HG03565 (cell line): Measurements from ENCODE around the gene EHBP1.
"Not testable (repeated sequence)": the region's sequence is repeated elsewhere in the genome, so short reads cannot be mapped to it uniquely, and the experiment has no call there.

ENCODE experiments used
- ATAC-seq: cut with Tn5 transposase; IDR thresholded peaks from one replicate; pipeline ENCODE4 v1.9.1; 2021; ENCODE audit warnings: mild to moderate bottlenecking, moderate library complexity; ENCODE audit not compliant: unreplicated experiment

The EHBP1 gene

DNA sequence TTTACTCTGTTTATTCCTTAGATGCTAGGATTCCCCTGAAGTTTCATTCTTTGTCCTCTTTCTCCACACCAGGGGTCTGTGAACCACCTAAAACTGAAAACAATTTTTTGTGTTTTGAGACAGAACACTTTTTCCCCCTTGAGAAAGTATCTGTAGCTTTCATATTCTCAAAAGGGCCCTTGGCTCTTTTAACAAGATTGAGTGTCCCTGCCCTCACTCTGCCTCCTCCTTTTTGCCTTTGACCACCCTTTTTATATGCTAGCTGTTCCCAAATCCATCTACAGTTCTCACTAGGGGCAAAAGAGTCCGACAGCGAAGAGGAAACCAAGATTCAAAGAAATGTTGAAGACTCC, 883 bp upstream of the EHBP1 start:
- no peak for ATAC-seq

DNA sequence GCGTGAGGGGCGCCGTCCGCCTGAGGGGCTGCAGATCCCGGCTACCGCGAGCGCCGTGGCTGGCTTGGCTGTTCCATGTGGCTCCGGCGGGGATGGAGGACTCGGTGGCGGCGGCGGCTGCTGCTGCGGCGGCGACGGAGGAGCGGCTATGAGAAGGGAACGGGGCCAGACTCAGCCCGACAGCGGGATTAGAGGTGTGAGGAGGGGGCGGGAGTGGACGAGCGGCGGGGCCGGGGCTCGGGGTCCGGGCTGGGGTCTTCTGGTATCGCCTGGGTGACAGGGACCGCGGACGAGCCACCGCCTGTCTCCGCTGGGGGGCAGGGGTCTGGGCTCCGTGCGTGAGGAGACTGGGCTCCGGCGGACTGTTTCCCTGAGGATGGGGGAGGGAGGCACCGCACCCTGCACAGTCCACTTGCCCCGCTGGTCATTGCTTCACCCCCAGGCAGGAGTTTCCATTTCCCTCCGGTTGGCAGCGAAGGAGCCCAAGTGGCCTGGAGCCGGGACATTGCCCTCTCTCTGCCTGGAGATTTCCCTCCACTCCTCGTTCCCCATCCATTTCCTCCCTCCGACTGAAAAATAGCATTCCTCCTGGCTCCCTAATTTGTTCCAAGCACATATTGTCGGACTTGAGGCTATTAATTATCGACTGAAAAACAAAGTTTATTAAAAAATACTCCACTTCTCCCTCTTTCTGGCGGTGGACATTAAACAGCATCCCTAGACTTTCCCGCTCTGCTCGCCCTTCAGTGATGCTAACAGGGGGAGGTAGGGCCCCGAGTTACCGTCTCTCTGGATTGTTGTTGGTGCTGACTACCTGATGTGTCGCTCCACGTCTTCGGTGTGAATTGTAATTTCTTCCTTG, 577 bp downstream of the EHBP1 start:
- no peak for ATAC-seq

DNA sequence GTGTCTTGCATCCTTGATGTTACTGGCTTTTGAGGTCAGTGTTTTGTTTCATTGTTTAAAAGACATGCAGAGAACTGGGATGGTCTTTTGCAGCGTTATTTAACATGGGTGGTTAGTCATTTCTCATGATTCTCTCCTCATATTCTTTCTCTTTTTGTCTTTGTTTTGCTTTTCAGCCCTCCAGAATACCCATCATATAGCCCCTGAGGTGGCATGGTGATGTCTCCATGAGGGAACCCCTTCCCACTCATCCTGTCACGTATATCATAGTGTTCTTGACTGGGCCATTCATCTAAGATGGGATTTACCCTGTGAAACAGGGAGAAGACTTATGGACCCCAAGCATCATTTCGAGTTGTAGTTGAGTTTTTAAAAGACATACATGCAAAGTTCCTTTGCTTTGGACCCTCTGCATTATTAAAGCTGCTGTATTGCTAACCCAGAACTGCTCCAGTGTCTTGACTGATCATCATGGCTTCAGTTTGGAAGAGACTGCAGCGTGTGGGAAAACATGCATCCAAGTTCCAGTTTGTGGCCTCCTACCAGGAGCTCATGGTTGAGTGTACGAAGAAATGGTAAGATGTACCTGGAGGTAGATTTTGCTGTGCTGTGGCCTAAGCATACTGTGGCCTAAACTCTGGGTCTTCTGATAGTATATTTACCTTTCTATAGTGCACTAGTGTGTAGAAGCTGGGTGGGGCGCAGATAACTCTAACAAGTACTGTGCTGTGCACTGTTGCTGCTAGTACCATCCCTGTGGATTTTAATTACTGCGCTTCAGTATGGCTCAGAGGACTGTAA, 1.4 kb downstream of the EHBP1 start:
- no peak for ATAC-seq

DNA sequence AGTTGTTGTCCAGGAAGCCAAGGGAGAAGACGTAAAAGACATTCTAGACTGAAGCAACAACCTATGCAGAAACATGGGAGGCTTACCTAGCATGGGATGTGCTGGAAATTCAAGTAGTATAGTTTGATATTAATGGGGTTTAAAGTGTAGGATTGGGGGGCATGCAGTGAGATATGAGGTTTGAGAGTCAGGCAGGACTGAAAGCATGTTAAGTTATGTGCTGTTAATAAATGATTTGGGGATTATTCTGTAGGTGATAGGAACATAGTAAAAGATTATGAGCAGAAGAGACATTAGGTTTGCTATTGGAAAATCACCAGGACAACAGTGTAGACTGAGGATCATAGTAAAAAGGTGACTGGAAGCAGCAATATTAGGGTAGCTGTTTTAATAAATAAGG, 3.2 kb downstream of the EHBP1 start:
- no peak for ATAC-seq

DNA sequence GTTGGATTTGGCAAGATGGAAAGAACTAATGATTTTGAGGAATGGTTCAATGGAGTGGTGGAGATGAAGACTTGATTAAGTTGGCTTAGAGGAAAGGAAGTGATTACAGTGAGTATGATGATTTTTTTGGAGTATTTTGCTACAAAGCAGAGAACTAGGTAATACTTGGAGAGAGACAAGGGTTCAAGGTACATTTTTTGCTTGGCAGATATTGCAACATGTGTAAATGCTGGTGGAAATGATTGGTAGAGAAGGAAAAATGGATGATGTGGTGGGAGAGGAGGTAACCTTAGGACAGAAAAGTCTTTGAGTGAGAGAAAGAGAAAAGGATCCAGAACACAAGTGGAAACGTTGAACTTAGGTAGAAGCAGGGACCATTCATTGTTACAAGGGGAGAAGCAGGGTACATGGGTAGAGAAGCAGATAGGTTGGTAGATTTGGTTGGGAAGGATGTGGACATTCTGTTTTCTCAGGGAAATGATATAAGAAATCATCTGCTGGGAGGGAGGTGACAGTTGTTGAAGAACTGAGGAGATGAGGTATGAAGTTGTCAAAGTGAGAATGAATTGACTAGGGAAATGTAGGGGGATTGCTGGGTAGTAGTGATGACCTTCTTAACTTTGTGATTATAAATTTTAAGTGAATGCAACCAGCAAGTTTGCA, 6.5 kb downstream of the EHBP1 start:
- no peak for ATAC-seq

DNA sequence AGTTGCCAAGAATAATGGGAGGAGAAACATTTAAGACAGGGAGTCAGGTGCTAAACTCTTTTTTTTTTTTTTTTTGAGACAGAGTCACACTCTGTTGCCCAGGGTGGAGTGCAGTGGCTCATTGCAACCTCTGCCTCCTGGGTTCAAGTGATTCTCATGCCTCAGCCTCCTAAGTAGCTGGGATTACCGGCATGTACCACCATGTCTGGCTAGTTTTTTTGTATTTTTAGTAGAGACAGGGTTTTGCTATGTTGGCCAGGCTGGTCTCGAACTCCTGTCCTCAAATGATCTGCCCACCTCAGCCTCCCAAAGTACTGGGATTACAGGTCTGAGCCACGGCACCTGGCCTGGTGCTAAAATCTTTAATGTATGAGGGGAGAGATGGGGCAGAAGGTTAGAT, 7.7 kb downstream of the EHBP1 start:
- not testable (repeated sequence) for ATAC-seq

DNA sequence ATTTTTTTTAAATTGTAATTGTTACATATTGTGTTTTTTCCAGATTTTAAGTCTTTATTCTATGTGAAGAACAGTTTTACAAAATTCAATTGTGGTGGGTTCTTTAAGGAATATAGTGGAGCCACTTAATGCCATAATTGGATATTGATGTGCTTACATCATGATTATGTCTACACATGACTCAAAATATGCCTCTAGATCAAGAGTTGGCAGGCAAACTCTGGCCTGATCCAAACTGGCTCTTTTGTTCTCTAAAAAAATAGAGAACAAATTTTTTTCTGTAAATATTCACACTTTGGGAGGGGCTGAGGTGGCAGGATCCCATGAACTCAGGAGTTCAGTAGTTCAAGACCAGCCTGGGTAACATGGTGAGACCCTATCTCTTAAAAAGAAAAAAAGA, 8.3 kb downstream of the EHBP1 start:
- ATAC-seq, result no peak

DNA sequence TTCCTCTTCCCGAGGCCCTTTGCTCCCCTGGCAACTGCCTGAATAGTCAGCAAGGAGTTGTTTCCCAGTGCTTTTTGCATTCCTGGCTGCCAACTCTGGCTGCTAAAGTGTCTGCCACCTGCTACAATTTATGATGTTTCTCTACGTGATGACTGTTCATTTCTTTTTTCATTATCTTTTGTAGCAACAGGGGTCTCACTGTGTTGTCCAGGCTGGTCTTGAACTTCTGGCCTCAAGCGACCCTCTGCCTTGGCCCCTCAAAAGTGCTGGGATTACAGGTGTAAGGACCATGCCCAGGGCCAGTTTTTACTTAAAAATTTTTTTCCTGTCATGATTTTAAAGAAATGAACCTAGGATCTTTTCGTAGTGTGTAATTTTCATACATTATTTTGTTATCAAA, 11.3 kb downstream of the EHBP1 start:
- no peak for ATAC-seq

DNA sequence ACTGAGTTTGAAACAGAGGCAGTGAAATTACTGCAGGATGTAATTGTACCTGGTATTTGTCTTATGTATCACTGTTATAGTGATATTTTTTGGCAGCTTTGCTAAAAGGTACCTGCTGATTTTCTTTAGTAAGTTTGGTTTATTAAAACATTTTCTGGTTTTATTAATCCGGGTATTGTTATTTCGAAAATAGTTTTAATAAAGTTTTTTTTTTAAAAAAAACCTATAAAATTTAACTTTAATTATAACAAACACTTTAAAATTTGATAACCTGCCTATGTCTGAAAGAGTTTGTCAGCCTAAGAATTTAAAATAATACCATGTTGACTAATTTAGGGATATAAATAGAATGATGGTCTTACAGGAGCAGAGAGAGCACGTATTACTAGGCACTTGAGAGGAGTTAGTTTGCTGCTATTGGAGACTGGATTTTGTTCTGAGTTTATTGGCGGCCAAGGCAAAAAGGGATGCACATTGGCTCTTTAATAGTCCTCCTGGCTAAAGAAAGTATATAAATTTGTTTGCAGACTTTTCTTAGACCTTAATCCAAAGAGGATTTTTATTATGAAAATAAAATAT, 12.1 kb downstream of the EHBP1 start:
- no peak for ATAC-seq

DNA sequence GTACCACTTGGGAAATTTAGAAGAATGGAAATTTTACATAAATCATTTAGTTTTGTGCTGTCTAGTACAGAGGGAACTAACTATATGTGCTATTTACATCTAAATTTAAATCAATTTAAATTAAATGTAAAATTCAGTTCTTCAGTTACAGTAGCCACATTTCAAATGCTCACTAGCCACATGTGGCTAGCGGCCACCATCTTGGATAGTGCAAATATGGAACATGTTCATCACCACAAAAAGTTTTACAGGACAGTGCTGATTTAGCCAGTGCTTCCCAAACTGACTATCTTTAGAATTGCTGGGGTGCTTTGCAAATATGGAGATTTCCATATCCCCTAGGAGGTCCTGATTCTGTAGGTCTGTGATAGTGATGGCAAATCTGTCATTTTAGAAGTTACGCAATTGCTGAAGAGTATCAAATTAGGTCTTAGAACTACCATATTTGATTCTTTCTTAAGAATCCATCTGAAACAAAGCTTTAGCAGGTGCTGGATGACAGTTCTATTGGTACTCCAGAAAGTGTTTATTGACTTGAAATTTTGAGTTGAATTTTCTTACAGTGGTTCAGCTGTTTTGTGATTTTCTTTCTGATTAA, 12.8 kb downstream of the EHBP1 start:
- no peak for ATAC-seq

DNA sequence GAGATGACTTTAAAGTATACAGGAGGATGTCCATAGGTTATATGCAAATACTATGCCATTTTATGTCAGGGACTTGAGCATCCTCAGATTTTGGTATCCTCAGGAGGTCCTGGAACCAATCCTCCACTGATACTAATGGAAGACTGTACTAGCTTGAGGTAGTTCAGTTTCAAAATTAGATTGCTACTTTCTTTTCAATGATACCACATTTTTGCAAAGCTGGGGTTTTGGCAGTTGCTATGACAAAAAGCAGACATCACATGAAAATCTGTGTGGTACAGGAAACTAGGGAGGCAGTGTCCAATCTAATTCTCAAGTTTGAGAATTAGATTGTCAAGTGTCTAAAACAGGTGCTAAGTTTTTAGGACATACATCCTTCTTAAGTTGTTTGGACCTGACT, 14.2 kb downstream of the EHBP1 start:
- ATAC-seq, result no peak

DNA sequence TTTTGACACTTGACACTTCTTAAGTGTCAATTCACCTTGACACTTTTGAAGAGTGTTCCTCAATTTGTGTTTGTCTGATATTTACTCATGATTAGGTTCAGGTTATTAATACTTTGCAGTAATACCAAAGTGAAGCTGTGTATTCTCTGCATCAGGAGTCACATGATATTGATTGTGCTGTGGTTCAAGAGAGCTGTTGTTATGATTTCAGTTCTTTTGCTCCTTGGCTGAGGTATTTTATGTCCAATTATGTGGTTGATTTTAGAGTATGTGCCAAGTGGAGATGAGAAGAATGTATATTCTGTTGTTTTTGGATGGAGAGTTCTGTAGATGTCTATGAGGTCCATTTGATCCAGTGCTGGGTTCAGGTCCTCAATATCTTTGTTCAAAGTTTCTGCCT, 17.2 kb downstream of the EHBP1 start:
- no peak for ATAC-seq

DNA sequence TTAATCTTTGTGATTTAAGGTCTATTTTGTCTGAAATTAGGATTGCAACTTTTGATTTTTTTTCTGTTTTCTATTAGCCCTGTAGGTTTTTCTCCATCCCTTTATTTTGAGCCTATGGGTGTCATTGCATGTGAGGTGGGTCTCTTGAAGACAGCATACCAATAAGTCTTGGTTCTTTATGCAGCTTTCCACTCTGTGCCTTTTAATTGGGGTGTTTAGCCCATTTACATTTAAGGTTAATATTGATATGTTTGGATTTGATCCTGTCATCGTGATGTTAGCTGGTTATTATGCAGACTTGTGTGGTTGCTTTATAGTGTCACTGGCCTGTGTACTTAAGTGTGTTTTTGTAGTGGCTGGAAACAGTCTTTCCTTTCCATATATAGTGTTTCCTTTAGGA, 17.7 kb downstream of the EHBP1 start:
- ATAC-seq, result no peak

DNA sequence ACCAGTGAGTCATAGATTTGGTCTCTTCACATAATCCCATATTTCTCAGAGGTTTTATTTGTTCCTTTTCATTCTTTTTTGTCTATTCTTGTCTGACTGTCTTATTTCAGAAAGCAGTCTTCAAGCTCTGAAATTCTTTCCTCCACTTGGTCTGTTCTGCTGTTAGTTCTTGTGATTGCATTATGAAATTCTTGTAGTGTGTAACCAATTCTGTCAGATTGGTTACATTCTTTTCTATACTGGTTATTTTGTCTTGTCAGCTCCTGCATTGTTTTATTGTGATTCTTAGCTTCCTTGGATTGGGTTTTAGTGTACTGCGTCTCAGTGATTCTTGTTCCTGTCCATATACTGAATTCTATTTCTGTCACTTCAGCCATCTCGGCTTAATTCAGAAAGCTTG, 18.6 kb downstream of the EHBP1 start:
- no peak for ATAC-seq

DNA sequence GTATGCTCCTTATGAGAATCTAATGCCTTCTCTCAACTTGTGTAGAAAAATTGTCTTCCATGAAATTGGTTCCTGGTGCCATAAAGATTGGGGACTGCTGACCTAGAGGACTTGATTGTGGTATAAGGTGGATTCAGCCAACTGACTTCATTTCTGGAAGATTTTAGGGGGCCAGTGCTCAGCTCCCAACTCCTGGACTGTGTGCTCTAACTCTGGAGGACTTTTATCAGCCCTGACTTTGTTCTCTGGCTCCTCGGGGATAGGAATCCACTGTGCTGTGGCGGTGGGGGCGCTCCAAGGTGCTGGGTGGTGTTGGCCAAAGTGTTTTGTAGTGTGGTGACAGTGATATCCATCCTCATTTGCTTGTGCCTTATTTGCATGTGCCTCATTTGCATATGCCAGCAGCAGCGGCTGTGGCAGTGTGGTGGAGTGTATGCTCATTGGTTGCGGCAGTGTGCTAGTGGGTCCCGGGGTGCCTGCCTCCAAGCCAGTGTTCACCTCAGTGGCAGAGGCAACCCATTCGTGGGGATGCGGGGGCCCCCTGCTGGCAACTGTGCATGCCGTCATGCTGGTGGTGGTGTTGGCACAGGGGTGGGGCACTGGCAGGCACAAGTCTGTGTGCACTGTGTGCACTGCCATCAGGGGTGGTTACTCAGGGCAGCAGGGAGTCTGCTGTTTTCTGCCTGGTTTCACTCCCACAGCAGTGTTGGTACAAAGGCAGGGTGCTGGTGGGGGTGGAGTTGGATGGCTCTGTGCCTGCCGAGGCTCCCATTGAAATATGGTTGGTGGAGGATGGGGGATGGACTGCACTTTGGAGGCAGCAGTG, 19.6 kb downstream of the EHBP1 start:
- ATAC-seq, result no peak

DNA sequence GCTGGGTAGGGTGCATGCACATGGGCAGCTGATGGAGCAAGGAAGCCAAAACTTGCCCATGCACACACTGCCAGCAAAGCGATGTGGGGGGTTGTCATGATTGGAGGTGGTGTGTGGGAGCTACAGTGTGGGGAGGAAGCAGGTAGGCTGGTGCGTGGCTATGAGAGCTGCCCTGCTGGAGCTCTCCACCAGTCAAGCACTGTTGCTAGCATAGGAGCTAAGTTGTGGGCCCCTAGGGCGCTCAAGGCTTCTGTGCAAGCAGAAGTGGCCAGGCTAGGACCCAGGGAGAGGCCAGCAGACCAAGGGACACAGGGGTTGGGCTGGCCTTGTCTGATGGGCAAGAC, 20.2 kb downstream of the EHBP1 start:
- no peak for ATAC-seq

DNA sequence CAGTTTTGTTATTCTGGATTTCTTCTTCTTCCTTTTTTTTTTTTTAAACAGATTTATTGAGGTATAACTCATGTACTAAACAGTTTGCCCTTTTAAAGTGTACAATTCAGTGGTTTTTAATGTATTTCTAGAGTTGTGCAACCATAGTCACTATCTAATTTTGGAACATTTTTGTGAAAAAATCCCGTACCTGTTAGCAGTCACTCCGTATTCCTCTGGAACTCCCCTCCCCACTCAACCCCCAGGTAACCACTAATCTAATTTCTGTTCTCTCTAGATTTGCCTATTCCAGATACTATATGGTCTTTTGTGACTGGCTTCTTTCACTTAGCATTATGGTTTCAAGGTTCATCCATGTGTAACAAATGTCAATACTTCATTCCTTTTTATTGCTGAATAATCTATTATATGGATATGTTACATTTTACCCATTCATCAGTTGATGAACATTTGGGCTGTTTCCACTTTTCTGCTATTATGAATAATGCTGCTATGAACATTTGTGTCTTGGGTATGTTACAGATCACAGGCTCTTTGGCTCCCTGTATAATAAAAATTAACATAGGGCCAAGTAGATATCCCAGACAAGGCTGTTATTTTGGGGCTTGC, 21.9 kb downstream of the EHBP1 start:
- ATAC-seq, result peak; percentile 41

DNA sequence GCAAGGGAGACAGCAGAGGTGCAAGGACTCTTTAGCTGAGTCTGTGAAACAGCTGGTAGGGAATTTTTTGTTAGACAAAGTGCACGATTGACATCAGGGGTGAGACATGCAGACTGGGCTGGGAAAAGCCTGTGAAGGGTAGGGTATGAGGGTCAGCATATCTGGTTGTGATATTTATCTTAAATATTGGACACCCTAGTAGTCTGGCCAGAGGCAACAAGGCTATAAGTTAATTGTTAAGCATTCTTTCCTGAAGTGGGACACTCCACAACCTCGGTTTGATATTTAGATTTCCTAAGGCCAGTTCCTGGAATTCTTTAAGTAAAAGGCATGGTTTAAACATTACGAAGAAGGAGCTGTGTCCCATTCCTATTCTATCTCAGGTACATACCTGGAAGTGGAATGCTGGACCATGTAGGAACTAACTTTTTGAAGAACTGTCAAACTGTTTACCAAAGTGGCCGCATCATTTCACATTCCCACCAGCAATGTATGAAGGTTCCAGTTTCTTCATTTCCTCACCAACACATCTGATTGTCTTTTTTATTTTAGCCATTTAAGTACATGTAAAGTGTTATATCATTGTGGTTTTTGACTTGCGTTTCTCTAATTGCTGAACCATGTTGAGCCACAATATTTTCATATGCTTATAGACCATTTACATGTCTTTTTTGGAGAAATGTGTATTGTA, 22.5 kb downstream of the EHBP1 start:
- no peak for ATAC-seq

DNA sequence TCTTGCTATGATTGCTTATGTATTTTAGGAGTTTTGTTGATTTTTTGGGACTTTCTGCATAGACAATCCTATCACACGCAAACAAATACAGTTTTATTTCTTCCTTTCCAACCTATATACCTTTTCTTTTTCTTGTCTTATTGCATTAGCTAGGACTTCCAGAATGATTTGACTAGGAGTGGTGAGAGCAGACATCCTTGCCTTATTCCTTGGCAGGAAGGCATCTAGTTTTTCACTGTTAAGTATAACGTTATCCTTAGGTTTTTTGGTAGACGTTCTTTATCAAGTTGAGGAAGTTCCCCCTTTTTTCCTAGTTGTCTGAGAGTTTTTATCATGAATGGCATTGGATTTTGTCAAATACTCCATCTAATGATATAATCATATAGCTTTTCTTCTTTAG, 25.8 kb downstream of the EHBP1 start:
- no peak for ATAC-seq
